Right lobe of liver (tissue), 6 donors: Measurements from ENCODE around the gene TMEM272. TPM values are rescaled to one million over a fixed set of nuclear protein-coding genes. Genes with fewer than 3 reads are reported as not detected.
A peak's percentile ranks its signal among the peaks of the same experiment; 100 is the strongest.

ENCODE experiments used
- ATAC-seq, 4 donors: fragments of 200-7000 bp; cut with Tn5 transposase; one replicate each; pipeline ENCODE4 v1.9.1; 2020; ENCODE audit warnings: mild to moderate bottlenecking in 4 of 4, moderate library complexity in 4 of 4
- DNase-seq, 3 donors: peaks; one replicate each; pipeline ENCODE4 v3.0.0-alpha.2; 2020
- H3K27ac ChIP-seq, 3 donors: fragments of 200-600 bp; one replicate each; pipeline ENCODE4 v1.8.0; 2022
- H3K27me3 ChIP-seq, 2 donors: fragments of 200-600 bp; one replicate each; pipeline ENCODE4 v1.8.0; 2022
- H3K36me3 ChIP-seq, 4 donors: fragments of 200-600 bp; sonication (generic) in 1 of 4; one replicate each; pipeline versions ENCODE4 v1.5.1 to v1.8.0; 2017 to 2022; ENCODE audit warnings: control low read depth in 1 of 4
- H3K4me1 ChIP-seq, 4 donors: fragments of 200-600 bp; sonication (generic) in 1 of 4; one replicate each; pipeline versions ENCODE4 v1.5.1 to v1.8.0; 2017 to 2022; ENCODE audit warnings: control low read depth in 1 of 4
- H3K4me3 ChIP-seq, 3 donors: fragments of 200-600 bp; one replicate each; pipeline ENCODE4 v1.8.0; 2022
- H3K9me3 ChIP-seq, 4 donors: fragments of 200-600 bp; sonication (generic) in 1 of 4; one replicate each; pipeline versions ENCODE4 v1.5.1 to v1.8.0; 2017 to 2022; ENCODE audit warnings: control low read depth in 1 of 4
- CTCF ChIP-seq, 4 donors: fragments of 200-600 bp in 3 of 4; fragments of 450-650 bp in 1 of 4; IDR thresholded peaks; one replicate each; pipeline versions ENCODE4 v1.5.1 to v1.8.0; 2016 to 2022; ENCODE audit warnings: antibody characterized with exemption in 4 of 4, mild to moderate bottlenecking in 2 of 4
- POLR2A ChIP-seq: fragments of 450-650 bp; IDR thresholded peaks from one replicate; pipeline ENCODE4 v1.6.1; 2017; ENCODE audit warnings: antibody characterized with exemption, mild to moderate bottlenecking
- WGBS: methylation state at CpG from one replicate; pipeline ENCODE4 v1.1.6; 2018; ENCODE audit warnings: low coverage, low lambda C conversion rate; ENCODE audit not compliant: insufficient coverage; ENCODE audit errors: missing lambda C conversion rate; 5-methylcytosine and 5-hydroxymethylcytosine counted together
- intact Hi-C, 2 donors: fragments of 100-400 bp; cut with DNase I; formaldehyde crosslinking; loops; one replicate each; pipeline versions ENCODE4 v1.11.2 to v1.14.1; 2022
- total RNA-seq, 6 experiments: library from RNA; depleted of rRNA in 2 of 6; stranded (reverse); fragments of >200 nt in 2 of 6; fragmentation: NEBNext Ultra II Directional in 3 of 6; extraction: Animal tissue kit (Norgen Biotek cat#: 25700) in 3 of 6; gene quantifications; one replicate each; pipeline versions ENCODE4 v1.1.0 to v1.2.4, GENCODE V29; 2016 to 2023
- donor health status: DM: no; HTN: yes; CAD: no.
- donor health status: DM: no; HTN: no; CAD: no.
- donor health status: DM: no; HTN: no; CAD: no.
- donor health status: DM: no; HTN: yes; CAD: no.
- donor health status: DM: no; HTN: yes; CAD: no.

TMEM272 gene
- total RNA-seq, 6 experiments from 2014 or later = 0.06 to 0.53 (median 0.33) TPM; not detected in 1

GRCh38 chr13:51811920-51812451, 33.0 kb downstream of the TMEM272 start:
- intact Hi-C loops = no loop called here
- TF ChIP-seq CTCF (IDR thresholded peaks at IDR 0.05) = no peak
- no peak for TF ChIP-seq POLR2A
- DNase-seq (no peak), ATAC-seq (peak in 1 of 4 donors; percentile 2)
- 42% methylated on average over 3 of the region's 4 CpGs for WGBS
- H3K36me3 ChIP-seq = no peaks in the 10 kb centered on the region
- H3K27me3 ChIP-seq = no peaks in the 10 kb centered on the region
- no peaks in the 10 kb centered on the region for H3K9me3 ChIP-seq
- H3K27ac ChIP-seq = no peak overlapping the region
- no peak overlapping the region for H3K4me3 ChIP-seq
- H3K4me1 ChIP-seq = peaks cover 0 to 3% (median 0%) of the 10 kb centered on the region in 4 donors

DNA sequence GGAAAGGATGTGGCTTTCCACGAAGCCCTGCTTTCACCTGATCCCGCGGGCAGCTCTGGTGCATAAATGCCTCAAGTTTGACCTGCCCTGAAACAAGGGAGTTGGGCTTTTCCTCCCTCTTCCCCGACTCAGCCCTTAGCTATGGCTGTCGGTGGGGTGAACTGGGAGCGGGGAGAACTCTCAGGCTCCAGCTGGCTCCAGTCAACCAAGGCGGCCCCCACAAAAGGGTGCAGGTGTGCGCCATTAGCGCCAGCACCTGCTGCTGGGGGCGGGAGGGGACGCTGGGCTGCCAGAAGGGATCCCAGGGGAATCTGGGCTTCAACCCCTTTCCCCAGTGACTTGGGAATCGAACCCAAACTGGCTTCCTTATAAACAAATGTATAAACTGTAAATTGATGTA, 33.9 kb downstream of the TMEM272 start:
- H3K27me3 ChIP-seq = no peaks in the 10 kb centered on the region
- 77% methylated on average over 9 of the region's 12 CpGs for WGBS
- no peaks in the 10 kb centered on the region for H3K36me3 ChIP-seq
- no peak for TF ChIP-seq POLR2A
- no peak for ATAC-seq
- H3K27ac ChIP-seq = no peak overlapping the region
- H3K4me3 ChIP-seq = no peak overlapping the region
- H3K9me3 ChIP-seq = no peaks in the 10 kb centered on the region
- intact Hi-C loops = no loop called here
- DNase-seq = no peak
- peaks cover 0 to 3% (median 0%) of the 10 kb centered on the region in 4 donors for H3K4me1 ChIP-seq

GRCh38 chr13:51808811-51809210, 36.2 kb downstream of the TMEM272 start:
- DNase-seq = no peak
- intact Hi-C loops = no loop called here
- Histone ChIP-seq H3K4me1 (peaks cover 0 to 10% (median 0%) of the 10 kb centered on the region in 4 donors), H3K27ac (no peak overlapping the region), H3K4me3 (no peak overlapping the region), H3K9me3 (no peaks in the 10 kb centered on the region), H3K27me3 (no peaks in the 10 kb centered on the region), H3K36me3 (no peaks in the 10 kb centered on the region)
- no peak for ATAC-seq
- TF ChIP-seq POLR2A (no peak), CTCF (IDR thresholded peaks at IDR 0.05) (no peak)

DNA sequence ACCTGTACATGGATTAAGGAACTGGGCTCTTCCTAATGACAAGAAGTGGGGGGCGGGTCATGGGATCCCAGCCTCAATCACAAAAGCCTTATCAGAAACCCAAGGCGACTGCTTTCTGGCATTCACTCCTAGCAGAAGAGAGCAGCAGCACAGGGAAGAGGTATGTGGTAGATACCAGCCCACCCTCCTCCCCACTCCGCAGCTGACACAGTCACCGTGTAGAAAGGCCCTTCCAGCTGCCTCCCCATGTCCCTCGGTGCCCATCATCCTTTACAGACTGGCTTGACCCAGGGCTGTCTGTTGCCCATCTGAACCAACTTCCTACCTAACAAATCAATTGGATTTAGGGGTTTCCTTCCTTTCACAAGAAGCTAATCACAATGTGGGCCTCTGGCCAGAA, 37.9 kb downstream of the TMEM272 start:
- DNase-seq (no peak), ATAC-seq (no peak)
- Histone ChIP-seq H3K4me3 (no peak overlapping the region), H3K36me3 (no peaks in the 10 kb centered on the region), H3K4me1 (peaks cover 0 to 20% (median 6%) of the 10 kb centered on the region in 4 donors), H3K27me3 (no peaks in the 10 kb centered on the region), H3K27ac (no peak overlapping the region), H3K9me3 (no peaks in the 10 kb centered on the region)
- TF ChIP-seq CTCF (IDR thresholded peaks at IDR 0.05) (no peak), POLR2A (no peak)
- intact Hi-C loops = no loop called here
- WGBS = no CpG with 5 or more reads among the region's 5 CpGs

DNA sequence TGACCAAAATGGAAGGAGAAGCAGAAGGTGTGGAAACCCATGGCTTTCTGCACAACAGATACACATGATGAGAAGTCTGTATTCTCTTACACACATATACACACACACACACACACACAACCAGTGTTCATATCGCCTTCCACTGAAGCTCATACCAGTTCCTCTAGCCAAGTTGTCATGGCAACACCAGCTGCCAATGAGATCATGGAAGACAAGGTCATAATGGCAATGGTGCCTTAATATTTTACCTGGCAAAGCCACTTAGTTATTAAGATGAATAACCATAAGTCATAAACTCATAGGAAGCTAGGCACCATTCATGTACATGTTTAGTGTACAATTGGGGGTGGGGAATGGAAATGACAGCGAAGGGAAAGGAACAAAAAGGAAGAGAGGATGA, 38.4 kb downstream of the TMEM272 start:
- Histone ChIP-seq H3K4me1 (peaks cover 0 to 22% (median 8%) of the 10 kb centered on the region in 4 donors), H3K4me3 (no peak overlapping the region), H3K27me3 (no peaks in the 10 kb centered on the region), H3K27ac (no peak overlapping the region), H3K9me3 (no peaks in the 10 kb centered on the region), H3K36me3 (no peaks in the 10 kb centered on the region)
- intact Hi-C loops = no loop called here
- TF ChIP-seq CTCF (IDR thresholded peaks at IDR 0.05) (no peak), POLR2A (no peak)
- ATAC-seq (no peak), DNase-seq (no peak)
- WGBS = 53% methylated on average over 2 of the region's 2 CpGs
